Ammon's horn (tissue), 1 donor: ENCODE measurements around the gene TNFAIP8.
A peak's percentile ranks its signal among the peaks of the same experiment; 100 is the strongest.
"Not testable (repeated sequence)": the region's sequence is repeated elsewhere in the genome, so short reads cannot be mapped to it uniquely, and the experiment has no call there.

Experiments used
- DNase-seq: peaks from one replicate; pipeline ENCODE4 v3.0.0-alpha.2; 2016; ENCODE audit warnings: low spot score

The TNFAIP8 gene

DNA sequence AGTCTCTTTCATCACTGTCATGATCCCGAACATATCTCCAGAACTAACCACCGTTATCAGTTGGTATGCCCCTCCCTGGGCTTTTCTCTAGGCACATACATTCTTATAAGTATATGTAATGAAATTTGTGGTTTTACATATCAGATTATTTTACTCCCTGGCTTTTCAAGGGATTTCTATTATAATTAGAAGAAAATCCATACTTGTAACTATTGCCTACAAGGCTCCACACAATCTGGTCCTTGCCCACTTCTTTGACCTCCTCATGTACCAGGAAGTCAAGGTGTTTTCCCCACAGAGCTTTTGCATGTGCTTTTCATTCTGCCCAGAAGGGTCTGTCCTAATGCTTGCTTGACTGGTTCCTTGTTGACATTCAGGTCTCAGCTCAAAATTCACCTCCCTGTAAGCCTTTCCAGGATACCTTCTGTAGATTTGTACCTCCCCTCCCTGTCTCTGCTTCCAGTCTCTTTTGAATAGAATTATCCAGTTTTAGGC lies 62.8 kb downstream of the TNFAIP8 start:
- DNase-seq, result no peak

DNA sequence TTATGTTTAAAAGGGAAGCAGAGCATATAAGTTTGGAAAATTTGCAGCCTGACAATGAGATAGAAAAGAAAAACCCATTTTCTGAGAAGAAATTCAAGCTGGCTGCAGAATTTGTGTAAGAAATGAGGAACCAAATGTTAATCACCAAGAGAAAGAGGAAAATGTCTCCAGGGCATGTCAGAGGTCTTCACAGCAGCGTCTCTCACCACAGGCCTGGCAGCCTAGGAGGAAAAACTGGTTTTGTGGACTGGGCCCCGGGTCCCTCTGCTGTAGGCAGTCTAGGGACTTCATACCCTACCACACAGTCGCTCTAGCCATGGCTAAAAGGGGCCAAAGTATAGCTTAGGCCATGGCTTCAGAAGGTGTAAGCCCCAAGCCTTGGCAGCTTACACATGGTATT lies 64.3 kb downstream of the TNFAIP8 start:
- no peak for DNase-seq

DNA sequence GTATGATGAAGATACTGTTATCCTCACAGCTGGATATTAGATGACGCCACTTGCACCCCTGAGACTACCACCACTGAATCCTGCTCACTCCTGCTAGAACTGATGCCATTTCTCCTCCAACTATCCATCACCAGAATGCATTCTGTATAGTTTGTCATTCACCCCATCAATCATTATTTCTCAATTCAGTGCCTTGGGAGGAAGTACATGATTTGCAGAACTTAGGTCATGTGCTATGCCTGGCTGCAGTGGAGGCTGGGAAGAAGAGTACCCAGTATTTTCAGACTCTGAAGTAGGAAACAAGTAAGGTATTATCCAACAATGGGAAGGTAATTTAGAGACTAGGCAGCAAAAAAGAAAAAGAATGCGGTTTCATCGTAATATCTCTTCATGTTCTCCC lies 70.2 kb downstream of the TNFAIP8 start:
- DNase-seq, result no peak

GRCh38 chr5:119427060-119427459 lies 71.2 kb downstream of the TNFAIP8 start:
- no peak for DNase-seq

GRCh38 chr5:119427596-119427995 lies 71.8 kb downstream of the TNFAIP8 start:
- not testable (repeated sequence) for DNase-seq

- not testable (repeated sequence) for DNase-seq
Observed at GRCh38 chr5:119428166-119428565, 72.3 kb downstream of the TNFAIP8 start.

- not testable (repeated sequence) for DNase-seq
Observed at GRCh38 chr5:119428574-119428973, 72.8 kb downstream of the TNFAIP8 start.

DNA sequence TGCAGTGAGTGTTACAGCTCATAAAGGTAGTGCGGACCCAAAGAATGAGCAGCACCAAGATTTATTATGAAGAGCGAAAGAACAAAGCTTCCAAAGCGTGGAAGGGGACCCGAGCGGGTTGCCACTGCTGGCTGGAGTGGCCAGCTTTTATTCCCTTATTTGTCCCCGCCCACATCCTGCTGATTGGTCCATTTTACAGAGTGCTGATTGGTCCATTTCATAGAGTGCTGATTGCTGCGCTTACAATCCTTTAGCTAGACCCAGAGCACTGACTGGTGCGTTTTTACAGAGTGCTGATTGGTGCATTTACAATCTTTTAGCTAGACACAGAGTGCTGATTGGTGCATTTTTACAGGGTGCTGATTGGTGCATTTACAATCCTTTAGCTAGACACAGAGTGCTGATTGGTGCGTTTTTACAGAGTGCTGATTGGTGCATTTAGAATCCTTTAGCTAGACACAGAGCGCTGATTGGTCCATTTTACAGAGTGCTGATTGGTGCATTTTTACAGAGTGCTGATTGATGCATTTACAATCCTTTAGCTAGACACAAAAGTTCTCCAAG lies 76.9 kb downstream of the TNFAIP8 start:
- DNase-seq, result not testable (repeated sequence)

DNA sequence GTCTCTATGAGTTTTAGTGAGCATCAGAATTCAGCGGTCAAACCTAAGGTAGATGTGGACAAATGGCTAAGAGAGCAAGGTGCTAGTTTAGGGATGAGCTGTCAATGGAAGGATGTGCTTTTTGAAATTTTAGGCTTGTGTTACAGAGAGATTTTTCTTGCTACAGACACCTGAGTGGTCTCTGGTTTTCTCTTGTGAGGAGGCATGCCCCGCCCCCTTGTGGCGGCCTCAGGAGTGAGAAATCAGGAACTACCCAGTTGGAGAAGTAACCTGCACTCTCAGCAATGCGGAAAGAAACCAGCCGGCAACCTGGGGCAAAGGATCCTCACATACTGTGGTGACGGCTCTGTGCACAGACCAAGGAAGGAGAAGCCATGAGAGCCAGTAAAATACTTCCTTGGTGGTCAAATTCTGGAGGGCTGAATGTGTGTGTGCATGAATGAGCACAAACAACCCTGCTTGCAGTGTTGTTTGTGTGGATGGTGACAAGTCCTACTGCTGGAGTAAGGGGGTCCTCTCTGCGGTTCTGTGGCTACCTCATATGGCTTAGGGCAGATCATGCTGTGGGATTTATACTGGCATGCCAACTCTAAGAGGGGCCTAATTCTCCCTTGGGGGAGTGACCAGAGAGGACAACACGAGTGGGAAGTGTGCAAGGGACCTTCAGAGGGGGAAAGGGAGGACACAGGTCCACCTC lies 79.8 kb downstream of the TNFAIP8 start:
- DNase-seq, result peak; percentile 54

GRCh38 chr5:119437785-119438586 lies 82.2 kb downstream of the TNFAIP8 start:
- DNase-seq, result not testable (repeated sequence)

DNA sequence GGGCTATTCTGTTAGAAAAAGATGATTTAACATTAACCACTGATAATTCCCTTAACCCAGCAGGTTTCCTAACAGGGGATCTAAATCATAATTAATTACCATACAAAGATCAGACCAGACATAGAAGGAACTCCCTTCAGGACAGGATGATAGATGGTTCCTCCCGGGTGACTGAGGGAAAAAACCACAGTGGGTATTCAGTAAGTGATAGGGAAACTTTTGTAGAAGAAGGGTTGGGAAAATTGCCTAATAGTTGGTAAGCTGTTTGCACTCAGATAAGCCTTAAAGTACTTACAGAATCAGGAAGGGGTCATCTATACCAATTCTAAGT lies 82.7 kb downstream of the TNFAIP8 start:
- DNase-seq, result not testable (repeated sequence)

- DNase-seq, result no peak
Observed at GRCh38 chr5:119439140-119439631, 83.4 kb downstream of the TNFAIP8 start.

GRCh38 chr5:119439632-119440031 lies 83.8 kb downstream of the TNFAIP8 start:
- DNase-seq, result not testable (repeated sequence)

- DNase-seq, result not testable (repeated sequence)
Observed at GRCh38 chr5:119444643-119445042, 88.8 kb downstream of the TNFAIP8 start.

GRCh38 chr5:119445544-119445943 lies 89.7 kb downstream of the TNFAIP8 start:
- DNase-seq, result no peak
